SK-N-SH (cell line): ENCODE results near the gene KCNQ5. TPM values are rescaled to one million over a fixed set of nuclear protein-coding genes. Genes with fewer than 3 reads are reported as not detected.

Experiments
- CTCF ChIA-PET: fragments of 300-600, 350-600 bp; formaldehyde crosslinking; extraction: SDS; loops from one replicate; lab custom pipeline; 2021; lab: Yijun Ruan, JAX
- POLR2A ChIA-PET: fragments of 350-600 bp; sonication (Branson Sonifier 250); formaldehyde crosslinking; extraction: SDS; loops from one replicate; lab custom pipeline; 2020; ENCODE audit warnings: antibody characterized with exemption, inconsistent platforms; lab: Yijun Ruan, JAX
- DNase-seq: peaks from one replicate; pipeline ENCODE4 v3.0.0; 2012
- H2AFZ ChIP-seq: fragments of 200-600 bp; sonication (generic); 2 replicates; pipeline ENCODE4 v1.8.1; 2016; ENCODE audit warnings: antibody characterized with exemption, mild to moderate bottlenecking, low read depth
- H3F3A ChIP-seq: fragments of 200-600 bp; sonication (generic); replicated peaks from 2 replicates; pipeline ENCODE3; 2016; ENCODE audit warnings: antibody characterized with exemption, mild to moderate bottlenecking; ENCODE audit not compliant: insufficient read depth
- H3K27ac ChIP-seq, 2 experiments: fragments of 200-500 bp in 1 of 2; fragments of 200-600 bp in 1 of 2; sonication (Bioruptor generic) in 1 of 2; sonication (generic), shearing (Covaris generic) in 1 of 2; 2 replicates each; pipeline versions ENCODE4 v1.5.1 to v1.6.1; 2014 to 2016; ENCODE audit warnings: low read depth in 2 of 2, inconsistent platforms in 1 of 2, low read length in 1 of 2, mild to moderate bottlenecking in 1 of 2, mixed read lengths in 1 of 2
- H3K27me3 ChIP-seq: fragments of 200-600 bp; sonication (generic), shearing (Covaris generic); 2 replicates; pipeline ENCODE4 v1.6.1; 2016; ENCODE audit warnings: mixed run types; ENCODE audit not compliant: insufficient read depth
- H3K36me3 ChIP-seq, 2 experiments: fragments of 200-500 bp in 1 of 2; fragments of 200-600 bp in 1 of 2; sonication (Bioruptor generic) in 1 of 2; sonication (generic) in 1 of 2; replicated peaks in 1 of 2; 2 replicates each; pipeline versions ENCODE3 to v1.5.1; 2014 to 2016; ENCODE audit warnings: low read length in 1 of 2, mild to moderate bottlenecking in 1 of 2; ENCODE audit not compliant: insufficient read depth in 2 of 2, control insufficient read depth in 1 of 2
- H3K4me1 ChIP-seq, 2 experiments: fragments of 200-500 bp in 1 of 2; fragments of 200-600 bp in 1 of 2; sonication (Bioruptor generic) in 1 of 2; sonication (generic), shearing (Covaris generic) in 1 of 2; 2 replicates each; pipeline versions ENCODE4 v1.5.1 to v1.6.1; 2014 to 2016; ENCODE audit warnings: low read depth in 1 of 2, low read length in 1 of 2, mixed run types in 1 of 2; ENCODE audit not compliant: insufficient read depth in 2 of 2, control insufficient read depth in 1 of 2
- H3K4me2 ChIP-seq: fragments of 200-600 bp; sonication (generic), shearing (Covaris generic); 2 replicates; pipeline ENCODE4 v1.6.1; 2017; ENCODE audit warnings: mixed run types
- H3K4me3 ChIP-seq, 2 experiments: fragments of 200-500 bp in 1 of 2; fragments of 200-600 bp in 1 of 2; sonication (Bioruptor generic) in 1 of 2; sonication (generic), shearing (Covaris generic) in 1 of 2; 2 replicates each; pipeline versions ENCODE4 v1.5.1 to v1.8.1; 2014 to 2016; ENCODE audit warnings: low read depth in 2 of 2, inconsistent platforms in 1 of 2, low read length in 1 of 2, mild to moderate bottlenecking in 1 of 2, mixed read lengths in 1 of 2, moderate library complexity in 1 of 2
- H3K79me2 ChIP-seq: fragments of 200-600 bp; sonication (generic); 2 replicates; pipeline ENCODE4 v1.8.1; 2017; ENCODE audit warnings: mild to moderate bottlenecking; ENCODE audit not compliant: insufficient read depth
- H3K9ac ChIP-seq: fragments of 200-600 bp; sonication (generic); 2 replicates; pipeline ENCODE4 v1.6.1; 2017; ENCODE audit warnings: mixed run types
- H3K9me2 ChIP-seq: fragments of 200-600 bp; sonication (generic); 2 replicates; pipeline ENCODE4 v1.6.1; 2017; ENCODE audit warnings: mixed run types
- H3K9me3 ChIP-seq: fragments of 200-600 bp; sonication (generic); 2 replicates; pipeline ENCODE4 v1.6.1; 2017; ENCODE audit warnings: mixed run types, mild to moderate bottlenecking, moderate library complexity
- H4K20me1 ChIP-seq: fragments of 200-600 bp; sonication (generic); 2 replicates; pipeline ENCODE4 v1.6.1; 2017; ENCODE audit warnings: mild to moderate bottlenecking, mixed run types; ENCODE audit not compliant: insufficient read depth
- FOXM1 ChIP-seq: IDR thresholded peaks from 2 replicates; pipeline ENCODE4 v1.4.0; 2012; ENCODE audit warnings: low read depth, mild to moderate bottlenecking
- GABPA ChIP-seq: IDR thresholded peaks from 2 replicates; pipeline ENCODE4 v1.4.0; 2012; ENCODE audit warnings: low read depth, mild to moderate bottlenecking
- MEF2A ChIP-seq: IDR thresholded peaks from 2 replicates; pipeline ENCODE4 v1.4.0; 2012; ENCODE audit warnings: low read depth, borderline replicate concordance
- NRF1 ChIP-seq: IDR thresholded peaks from 2 replicates; pipeline ENCODE4 v1.6.1; 2012; ENCODE audit warnings: low read depth, mild to moderate bottlenecking, low read length
- POLR2AphosphoS5 ChIP-seq: IDR thresholded peaks from 2 replicates; pipeline ENCODE4 v1.6.1; 2012; ENCODE audit warnings: low read depth, low read length
- RFX5 ChIP-seq: IDR thresholded peaks from 2 replicates; pipeline ENCODE4 v1.6.1; 2012; ENCODE audit warnings: mild to moderate bottlenecking, improper control_type of control experiment, low read length
- RXRA ChIP-seq: IDR thresholded peaks from 2 replicates; pipeline ENCODE4 v1.4.0; 2012; ENCODE audit warnings: low read depth, mild to moderate bottlenecking, borderline replicate concordance
- SMC3 ChIP-seq: IDR thresholded peaks from 2 replicates; pipeline ENCODE4 v1.6.1; 2012; ENCODE audit warnings: low read depth, low read length, improper control_type of control experiment
- TCF12 ChIP-seq: IDR thresholded peaks from 2 replicates; pipeline ENCODE4 v1.4.0; 2012
- YY1 ChIP-seq: IDR thresholded peaks from 2 replicates; pipeline ENCODE4 v1.4.0; 2012; ENCODE audit warnings: low read depth, mild to moderate bottlenecking
- WGBS: methylation state at CpG from one replicate; pipeline ENCODE4 v1.1.6; 2017; ENCODE audit warnings: low lambda C conversion rate; 5-methylcytosine and 5-hydroxymethylcytosine counted together
- polyA plus RNA-seq, 3 experiments: library from polyadenylated mRNA; depleted of rRNA; stranded (reverse); fragments of >200 nt; gene quantifications; 2 replicates each; pipeline ENCODE4 v1.2.3, GENCODE V29; 2012
- TF ChIP-seq, protein P1 (sequence below): IDR thresholded peaks from 2 replicates; pipeline ENCODE4 v1.4.0; 2012; ENCODE audit warnings: low read depth, borderline replicate concordance
- TF ChIP-seq, protein P2 (sequence below): IDR thresholded peaks from 2 replicates; pipeline ENCODE4 v1.4.0; 2012; ENCODE audit warnings: low read depth
- TF ChIP-seq, protein P3 (sequence below): fragments of 150-350 bp; IDR thresholded peaks from 2 replicates; pipeline ENCODE4 v1.6.1; 2016; ENCODE audit warnings: mild to moderate bottlenecking, low read depth, low read length
- TF ChIP-seq, protein P4 (sequence below): IDR thresholded peaks from 2 replicates; pipeline ENCODE4 v1.4.0; 2012; ENCODE audit warnings: low read depth, borderline replicate concordance
- TF ChIP-seq, protein P5 (sequence below): fragments of 200-600 bp; sonication (generic); IDR thresholded peaks from 2 replicates; pipeline ENCODE4 v1.6.1; 2017; ENCODE audit warnings: antibody characterized with exemption, mild to moderate bottlenecking, moderate library complexity
- TF ChIP-seq, protein P6 (sequence below): IDR thresholded peaks from 2 replicates; pipeline ENCODE4; 2012

Gene KCNQ5
- polyA plus RNA-seq, 1 of the 3 experiments (the other 2 are of a cell fraction) = 3.2 TPM

DNA sequence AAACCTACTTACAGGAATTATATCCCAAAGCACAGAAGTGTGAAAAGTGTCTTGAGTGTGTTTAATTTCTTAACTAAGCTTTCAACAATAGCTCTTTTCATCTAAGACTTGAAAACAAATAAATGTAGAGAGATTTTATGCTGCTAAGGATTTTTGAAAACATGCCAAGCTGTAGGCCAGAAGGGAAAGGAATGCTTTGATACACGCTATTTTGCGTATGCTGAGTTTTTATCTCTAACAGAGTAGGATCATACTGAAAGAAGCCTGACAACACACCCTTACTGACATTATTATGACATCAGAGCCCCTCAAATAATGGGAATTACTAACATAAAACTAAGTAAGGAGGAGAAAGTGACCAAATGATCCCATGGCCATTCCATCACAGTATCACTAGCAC is 338.0 kb downstream of the KCNQ5 start (continued):
- TF ChIP-seq, protein P1, sequence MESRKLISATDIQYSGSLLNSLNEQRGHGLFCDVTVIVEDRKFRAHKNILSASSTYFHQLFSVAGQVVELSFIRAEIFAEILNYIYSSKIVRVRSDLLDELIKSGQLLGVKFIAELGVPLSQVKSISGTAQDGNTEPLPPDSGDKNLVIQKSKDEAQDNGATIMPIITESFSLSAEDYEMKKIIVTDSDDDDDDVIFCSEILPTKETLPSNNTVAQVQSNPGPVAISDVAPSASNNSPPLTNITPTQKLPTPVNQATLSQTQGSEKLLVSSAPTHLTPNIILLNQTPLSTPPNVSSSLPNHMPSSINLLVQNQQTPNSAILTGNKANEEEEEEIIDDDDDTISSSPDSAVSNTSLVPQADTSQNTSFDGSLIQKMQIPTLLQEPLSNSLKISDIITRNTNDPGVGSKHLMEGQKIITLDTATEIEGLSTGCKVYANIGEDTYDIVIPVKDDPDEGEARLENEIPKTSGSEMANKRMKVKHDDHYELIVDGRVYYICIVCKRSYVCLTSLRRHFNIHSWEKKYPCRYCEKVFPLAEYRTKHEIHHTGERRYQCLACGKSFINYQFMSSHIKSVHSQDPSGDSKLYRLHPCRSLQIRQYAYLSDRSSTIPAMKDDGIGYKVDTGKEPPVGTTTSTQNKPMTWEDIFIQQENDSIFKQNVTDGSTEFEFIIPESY = no peak
- TF ChIP-seq FOXM1 = no peak
- no peak for TF ChIP-seq RXRA
- TF ChIP-seq RFX5 = no peak
- TF ChIP-seq, all 33 proteins: peak for 0

DNA sequence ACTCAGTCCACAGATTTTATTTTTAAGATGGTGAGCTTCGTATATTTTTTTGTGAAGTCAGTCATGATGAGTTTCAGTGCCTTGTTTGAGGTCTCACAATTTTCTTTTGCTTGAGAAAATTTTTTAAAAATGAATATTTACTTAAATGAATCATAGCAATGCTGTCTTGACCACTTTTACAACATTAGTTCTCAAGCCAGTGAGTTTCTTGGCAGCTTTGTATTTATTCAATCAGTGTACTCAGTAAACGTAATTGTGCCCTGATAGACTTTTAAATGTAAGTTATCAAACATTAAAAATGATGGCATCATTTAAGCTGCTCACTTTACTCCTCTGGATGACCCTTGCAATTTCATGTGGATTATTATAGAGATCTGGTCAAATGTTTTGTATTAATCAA is 342.1 kb downstream of the KCNQ5 start:
- no peak overlapping the region for H2AFZ ChIP-seq
- H3K36me3 ChIP-seq = no peaks in the 10 kb centered on the region
- WGBS = 85% methylated on average over 2 of the region's 2 CpGs
- H3K9me2 ChIP-seq = no peaks in the 10 kb centered on the region
- H3K9me3 ChIP-seq = 0 out of 2 replicates have a peak, but pooled peaks cover 5% of the 10 kb centered on the region
- H3K79me2 ChIP-seq = peaks cover 13% of the 10 kb centered on the region; the same call in 1 of the 2 replicates
- H3K9ac ChIP-seq = no peak overlapping the region
- TF ChIP-seq, protein P2, sequence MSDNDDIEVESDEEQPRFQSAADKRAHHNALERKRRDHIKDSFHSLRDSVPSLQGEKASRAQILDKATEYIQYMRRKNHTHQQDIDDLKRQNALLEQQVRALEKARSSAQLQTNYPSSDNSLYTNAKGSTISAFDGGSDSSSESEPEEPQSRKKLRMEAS = no peak
- TF ChIP-seq, protein P3, sequence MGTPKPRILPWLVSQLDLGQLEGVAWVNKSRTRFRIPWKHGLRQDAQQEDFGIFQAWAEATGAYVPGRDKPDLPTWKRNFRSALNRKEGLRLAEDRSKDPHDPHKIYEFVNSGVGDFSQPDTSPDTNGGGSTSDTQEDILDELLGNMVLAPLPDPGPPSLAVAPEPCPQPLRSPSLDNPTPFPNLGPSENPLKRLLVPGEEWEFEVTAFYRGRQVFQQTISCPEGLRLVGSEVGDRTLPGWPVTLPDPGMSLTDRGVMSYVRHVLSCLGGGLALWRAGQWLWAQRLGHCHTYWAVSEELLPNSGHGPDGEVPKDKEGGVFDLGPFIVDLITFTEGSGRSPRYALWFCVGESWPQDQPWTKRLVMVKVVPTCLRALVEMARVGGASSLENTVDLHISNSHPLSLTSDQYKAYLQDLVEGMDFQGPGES = no peak
- TF ChIP-seq YY1 = no peak
- no peak for TF ChIP-seq MEF2A
- no peak for TF ChIP-seq SMC3
- TF ChIP-seq POLR2AphosphoS5 = no peak
- no peak for TF ChIP-seq NRF1
- TF ChIP-seq, protein P4, sequence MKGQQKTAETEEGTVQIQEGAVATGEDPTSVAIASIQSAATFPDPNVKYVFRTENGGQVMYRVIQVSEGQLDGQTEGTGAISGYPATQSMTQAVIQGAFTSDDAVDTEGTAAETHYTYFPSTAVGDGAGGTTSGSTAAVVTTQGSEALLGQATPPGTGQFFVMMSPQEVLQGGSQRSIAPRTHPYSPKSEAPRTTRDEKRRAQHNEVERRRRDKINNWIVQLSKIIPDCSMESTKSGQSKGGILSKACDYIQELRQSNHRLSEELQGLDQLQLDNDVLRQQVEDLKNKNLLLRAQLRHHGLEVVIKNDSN = no peak
- TF ChIP-seq FOXM1 = no peak
- TF ChIP-seq, protein P5, sequence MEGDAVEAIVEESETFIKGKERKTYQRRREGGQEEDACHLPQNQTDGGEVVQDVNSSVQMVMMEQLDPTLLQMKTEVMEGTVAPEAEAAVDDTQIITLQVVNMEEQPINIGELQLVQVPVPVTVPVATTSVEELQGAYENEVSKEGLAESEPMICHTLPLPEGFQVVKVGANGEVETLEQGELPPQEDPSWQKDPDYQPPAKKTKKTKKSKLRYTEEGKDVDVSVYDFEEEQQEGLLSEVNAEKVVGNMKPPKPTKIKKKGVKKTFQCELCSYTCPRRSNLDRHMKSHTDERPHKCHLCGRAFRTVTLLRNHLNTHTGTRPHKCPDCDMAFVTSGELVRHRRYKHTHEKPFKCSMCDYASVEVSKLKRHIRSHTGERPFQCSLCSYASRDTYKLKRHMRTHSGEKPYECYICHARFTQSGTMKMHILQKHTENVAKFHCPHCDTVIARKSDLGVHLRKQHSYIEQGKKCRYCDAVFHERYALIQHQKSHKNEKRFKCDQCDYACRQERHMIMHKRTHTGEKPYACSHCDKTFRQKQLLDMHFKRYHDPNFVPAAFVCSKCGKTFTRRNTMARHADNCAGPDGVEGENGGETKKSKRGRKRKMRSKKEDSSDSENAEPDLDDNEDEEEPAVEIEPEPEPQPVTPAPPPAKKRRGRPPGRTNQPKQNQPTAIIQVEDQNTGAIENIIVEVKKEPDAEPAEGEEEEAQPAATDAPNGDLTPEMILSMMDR = no peak
- TF ChIP-seq TCF12 = no peak
- TF ChIP-seq GABPA = no peak
- TF ChIP-seq, protein P6, sequence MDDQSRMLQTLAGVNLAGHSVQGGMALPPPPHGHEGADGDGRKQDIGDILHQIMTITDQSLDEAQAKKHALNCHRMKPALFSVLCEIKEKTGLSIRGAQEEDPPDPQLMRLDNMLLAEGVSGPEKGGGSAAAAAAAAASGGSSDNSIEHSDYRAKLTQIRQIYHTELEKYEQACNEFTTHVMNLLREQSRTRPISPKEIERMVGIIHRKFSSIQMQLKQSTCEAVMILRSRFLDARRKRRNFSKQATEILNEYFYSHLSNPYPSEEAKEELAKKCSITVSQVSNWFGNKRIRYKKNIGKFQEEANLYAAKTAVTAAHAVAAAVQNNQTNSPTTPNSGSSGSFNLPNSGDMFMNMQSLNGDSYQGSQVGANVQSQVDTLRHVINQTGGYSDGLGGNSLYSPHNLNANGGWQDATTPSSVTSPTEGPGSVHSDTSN = no peak
- H3K4me1 ChIP-seq = peaks cover 0 to 5% of the 10 kb centered on the region in 2 experiments; a peak in 1 of 4 replicates
- POLR2A ChIA-PET = no interaction called here
- H3K27me3 ChIP-seq = no peaks in the 10 kb centered on the region
- no peak overlapping the region for H3K27ac ChIP-seq
- no peak overlapping the region for H3K4me3 ChIP-seq
- no peak for DNase-seq
- H3F3A ChIP-seq = peaks cover 7% of the 10 kb centered on the region
- H4K20me1 ChIP-seq = no peaks in the 10 kb centered on the region
- H3K4me2 ChIP-seq = no peak overlapping the region
- CTCF ChIA-PET = no interaction called here
